Tongue (tissue), 2 donors: ENCODE measurements around the gene LHFPL6. TPM values are rescaled to one million over a fixed set of nuclear protein-coding genes. Genes with fewer than 3 reads are reported as not detected.
"Not testable (repeated sequence)": the region's sequence is repeated elsewhere in the genome, so short reads cannot be mapped to it uniquely, and the experiment has no call there.

ENCODE experiments used
- DNase-seq: peaks from one replicate; pipeline ENCODE4 v3.0.0-alpha.2; 2015
- total RNA-seq: library from RNA; depleted of rRNA; stranded (reverse); fragments of >200 nt; gene quantifications from one replicate; pipeline ENCODE4 v1.2.3, GENCODE V29; 2014

LHFPL6 gene
- total RNA-seq, 1 donor from 2014 or later: 65.6 TPM

DNA sequence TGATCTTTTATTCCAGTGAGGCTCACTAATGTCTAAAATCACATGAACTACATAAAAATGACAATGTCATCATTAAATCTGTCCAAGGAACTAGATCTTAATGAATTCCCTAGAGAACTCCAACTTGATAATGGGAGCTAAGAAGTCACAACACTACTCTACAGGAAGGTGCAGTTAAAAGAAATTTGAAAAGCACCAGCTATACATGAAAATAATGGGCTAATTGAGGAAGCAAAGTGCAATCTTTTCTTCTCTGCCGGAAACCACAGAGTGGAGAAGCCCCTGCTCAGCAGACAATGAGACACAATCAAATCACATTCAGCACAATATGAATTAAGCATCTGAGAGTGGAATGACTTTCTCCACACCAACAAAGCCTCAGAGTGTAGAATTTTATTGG, 261.7 kb downstream of the LHFPL6 start:
- DNase-seq: no peak

DNA sequence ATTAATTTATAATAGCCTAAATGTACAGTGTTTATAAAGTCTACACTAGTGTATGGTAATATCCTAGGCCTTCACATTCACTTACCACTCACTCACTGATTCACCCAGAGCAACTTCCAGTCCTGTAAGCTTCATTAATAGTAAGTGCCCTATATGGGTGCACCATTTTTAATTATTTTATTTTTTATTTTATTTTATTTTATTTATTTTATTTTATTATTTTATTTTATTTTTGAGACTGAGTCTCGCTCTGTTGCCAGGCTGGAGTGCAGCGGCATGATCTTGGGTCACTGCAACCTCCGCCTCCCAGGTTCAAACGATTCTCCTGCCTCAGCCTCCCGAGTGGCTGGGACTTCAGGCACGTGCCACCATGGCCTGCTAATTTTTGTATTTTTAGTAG, 264.9 kb downstream of the LHFPL6 start:
- not testable (repeated sequence) for DNase-seq

DNA sequence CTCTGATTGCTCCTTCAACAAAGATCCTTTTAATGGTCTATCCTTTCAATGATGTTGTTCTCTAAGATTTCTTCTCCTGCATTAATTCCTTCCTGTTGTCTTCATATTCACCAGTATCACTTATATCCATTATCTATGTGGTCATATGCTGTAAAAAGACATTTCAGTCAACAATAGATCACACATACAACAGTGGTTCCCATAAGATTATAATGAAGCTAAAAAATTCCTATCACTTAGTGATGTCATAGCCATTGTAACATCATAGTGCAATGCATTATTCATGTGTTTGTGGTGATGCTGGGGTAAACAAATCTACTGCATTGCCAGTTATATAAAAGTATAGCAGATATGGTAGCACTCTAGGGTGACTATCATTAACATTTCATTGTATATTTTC, 266.1 kb downstream of the LHFPL6 start:
- no peak for DNase-seq

DNA sequence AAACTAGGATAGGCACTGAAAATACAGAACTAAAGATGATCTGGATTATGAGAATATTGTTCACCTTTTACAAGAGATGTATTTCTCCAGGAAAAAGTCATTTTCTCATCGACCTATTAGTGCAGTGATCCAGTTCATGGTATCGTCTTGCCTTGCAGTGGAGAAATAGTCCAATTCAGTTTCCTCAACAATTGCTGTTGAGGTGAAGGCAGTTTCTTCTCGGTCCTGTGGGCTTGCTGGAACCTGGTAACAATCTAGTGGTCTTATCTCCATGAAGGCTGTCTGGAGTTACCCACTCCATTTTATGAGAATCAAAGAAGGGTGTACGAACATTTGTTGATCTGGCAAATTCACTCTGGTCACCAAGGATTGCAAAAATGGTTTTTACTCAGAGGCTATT, 266.8 kb downstream of the LHFPL6 start:
- no peak for DNase-seq

DNA sequence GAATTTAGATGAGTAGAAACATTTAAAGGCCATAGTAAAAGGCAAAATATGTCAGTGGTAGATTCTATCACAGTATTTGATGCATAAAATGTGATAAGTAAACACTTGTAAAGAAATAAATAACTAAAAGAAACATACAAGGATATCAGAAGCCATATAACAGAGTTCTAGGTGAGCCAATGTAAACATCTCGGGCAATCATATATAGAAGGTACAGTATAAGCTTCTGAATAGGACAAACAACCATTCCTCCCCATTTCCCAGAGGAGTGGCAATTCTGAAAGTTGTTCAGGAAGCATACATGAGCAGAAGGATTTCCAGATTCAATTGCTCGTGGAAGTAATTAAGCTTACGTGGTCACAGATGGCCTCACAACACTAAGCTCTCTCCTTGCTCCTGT, 267.3 kb downstream of the LHFPL6 start:
- no peak for DNase-seq

DNA sequence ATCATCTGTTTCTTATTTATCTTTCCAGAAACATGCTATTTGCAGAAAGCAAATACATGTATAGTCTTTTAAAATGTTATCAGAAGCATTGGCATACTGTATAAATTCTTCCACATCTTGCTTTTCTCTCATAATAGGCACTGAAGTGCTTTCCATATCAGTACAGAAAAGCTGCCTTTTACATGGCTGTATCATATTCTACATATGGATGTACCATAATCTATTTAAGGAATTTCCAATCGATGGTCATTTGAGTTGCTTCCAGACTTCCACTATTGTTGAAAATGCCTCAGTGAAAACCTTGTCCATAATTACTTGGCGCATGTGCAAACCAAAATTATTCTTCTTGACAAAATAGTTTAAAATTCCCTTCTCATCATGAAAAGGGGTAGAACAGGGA, 272.5 kb downstream of the LHFPL6 start:
- no peak for DNase-seq

DNA sequence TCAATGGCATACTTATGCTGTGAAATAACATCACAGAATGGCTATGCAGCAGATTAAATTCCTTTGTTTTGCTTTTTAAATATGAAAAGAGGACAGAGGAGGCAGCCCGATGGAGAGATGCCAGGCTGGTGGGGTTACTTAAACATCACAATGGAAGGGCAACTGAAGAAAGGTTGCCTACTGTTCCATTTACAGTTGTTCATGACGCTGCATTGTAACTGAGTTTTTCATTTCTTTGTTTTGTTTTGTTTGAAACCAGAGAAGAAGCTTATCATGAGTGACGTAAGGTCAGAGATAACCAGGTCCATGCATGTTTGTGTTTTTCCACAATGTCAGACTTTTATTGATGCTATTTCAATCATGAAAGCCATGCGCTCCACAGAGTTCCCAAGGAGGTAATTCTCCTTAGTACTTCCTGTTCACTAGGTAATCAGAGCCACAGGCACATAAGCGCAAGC, 273.8 kb downstream of the LHFPL6 start:
- no peak for DNase-seq

DNA sequence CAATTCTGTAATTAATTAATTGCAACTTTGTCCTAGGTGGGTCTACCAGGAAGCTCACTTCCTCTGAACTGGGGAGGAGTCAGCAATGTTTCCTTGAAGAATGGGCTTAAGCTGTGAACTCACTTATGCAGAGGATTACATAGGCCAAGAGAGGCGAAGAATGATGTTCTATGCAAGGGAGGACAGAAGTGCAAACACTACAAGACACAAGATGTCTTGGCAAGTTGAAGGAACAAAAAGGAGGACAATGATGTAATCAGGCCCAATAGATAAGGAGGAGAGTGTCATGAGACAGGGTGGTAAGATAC, 275.9 kb downstream of the LHFPL6 start:
- DNase-seq: no peak

DNA sequence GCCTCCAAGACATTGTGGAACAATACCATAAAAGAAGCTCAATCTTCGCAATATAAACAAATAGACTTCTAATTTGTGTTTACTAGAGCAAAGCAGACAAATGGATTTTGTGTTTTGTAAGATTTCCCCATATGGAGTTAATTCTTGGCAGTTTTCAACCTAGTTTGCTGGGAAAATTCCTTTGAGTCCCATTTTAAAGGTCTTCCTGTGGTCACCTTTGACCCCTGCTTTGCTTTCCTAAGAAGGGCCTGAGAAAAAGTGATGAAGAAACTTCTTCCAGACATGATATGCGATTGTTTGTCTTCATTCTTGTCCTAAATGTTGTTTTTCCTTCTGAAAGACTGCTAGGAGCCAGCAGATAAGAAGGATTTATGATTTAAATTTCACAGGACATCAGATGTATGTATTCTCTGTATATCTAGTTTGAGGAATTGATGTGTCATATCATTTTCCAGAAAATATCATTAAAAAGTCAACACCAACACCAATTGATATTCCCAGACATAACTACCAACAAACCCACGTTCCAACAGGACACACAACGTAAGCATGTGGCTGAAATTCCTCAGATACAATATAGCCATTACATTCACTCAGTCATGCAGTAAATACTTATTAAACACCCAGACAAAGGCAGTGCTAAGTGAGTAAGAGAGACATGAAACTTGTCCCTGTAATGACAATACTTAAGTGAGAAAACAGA, 276.4 kb downstream of the LHFPL6 start:
- no peak for DNase-seq

DNA sequence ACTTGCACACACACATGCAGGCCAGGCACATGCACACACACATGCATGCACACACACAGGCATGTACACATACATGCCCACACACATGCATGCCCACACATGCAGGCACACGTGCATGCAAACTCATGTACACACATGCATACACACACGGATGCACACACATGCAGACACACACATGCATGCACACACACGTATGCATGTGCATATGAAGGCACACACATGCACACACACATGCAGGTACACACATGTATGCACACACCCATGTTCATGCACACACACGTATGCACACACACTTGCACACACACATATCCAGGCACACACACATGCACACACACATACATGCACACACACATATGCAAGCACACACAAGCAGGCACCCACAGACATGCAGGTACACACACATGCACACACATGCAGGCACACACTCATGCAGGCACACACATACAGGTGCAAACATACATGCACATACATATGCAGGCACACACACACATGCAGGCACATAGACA, 278.1 kb downstream of the LHFPL6 start:
- no peak for DNase-seq

DNA sequence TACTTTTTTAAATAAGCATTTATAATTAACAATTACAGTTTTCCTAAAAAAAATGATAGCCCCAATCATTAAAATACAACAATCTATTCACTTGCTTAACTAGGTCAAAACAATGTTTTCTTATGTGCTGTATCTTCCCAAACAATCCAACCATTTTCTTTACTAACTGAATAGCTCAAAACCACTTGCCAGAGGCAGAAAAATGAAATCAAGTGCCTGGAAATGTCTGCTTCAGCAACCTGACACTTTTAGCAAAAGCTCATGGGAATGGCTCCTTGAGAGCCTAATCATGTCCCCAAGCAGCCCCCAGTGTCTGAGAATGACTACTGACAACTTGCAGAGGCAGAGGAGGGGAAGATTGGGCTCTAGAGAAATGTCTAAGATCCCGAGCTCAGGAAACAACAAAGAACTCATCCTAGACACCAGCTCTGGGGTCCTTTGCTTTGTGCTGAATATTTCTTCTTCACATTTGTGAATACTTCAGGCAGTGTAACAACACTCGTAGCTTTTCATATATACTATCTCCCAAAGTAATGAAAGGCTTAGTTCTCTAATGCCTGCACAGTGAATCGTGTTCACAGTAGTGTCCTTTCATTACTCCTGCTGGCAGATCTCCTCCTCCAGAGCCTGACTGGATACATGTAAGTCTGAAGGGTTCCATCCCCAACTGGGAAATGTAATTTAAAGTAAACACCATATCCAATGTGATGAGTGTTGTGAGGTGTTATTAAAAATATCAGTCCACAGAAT, 280.0 kb downstream of the LHFPL6 start:
- DNase-seq: no peak

DNA sequence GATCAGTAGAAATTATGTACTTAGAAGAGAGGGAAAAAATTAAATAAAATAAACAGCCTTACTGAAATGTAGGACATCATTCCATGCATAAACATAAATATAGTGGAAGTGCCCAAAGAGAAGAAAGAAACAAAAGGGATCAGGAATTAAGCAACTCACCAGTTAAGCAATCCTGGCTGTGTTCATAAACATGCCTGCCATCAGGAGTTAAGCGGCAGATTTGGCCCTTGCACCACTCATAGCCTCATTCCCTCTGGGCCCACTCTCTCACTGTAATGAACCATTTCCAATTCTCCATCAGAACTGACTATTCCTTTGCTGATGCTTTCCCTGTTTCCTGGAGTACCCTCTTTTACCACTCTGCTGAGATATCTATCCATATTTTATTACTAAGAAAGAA, 281.4 kb downstream of the LHFPL6 start:
- DNase-seq: no peak

DNA sequence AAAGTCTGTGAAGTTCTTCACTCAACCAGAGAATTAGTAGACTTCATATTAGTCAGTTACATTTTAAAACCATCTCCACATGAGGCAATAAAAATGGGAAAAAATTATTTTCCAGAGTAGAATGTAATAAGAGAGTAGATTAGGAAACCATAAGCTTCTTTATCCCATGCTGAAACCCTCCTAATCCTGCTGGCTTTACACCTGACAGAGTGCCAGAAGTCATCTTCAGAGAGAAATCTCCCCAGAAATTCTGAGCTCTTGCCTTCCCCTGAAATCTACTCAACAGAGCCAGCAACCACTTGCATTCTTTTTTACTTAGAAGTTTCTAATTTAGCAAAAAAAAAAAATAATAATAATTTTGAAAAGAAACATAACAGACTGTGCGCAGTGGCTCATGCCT, 284.8 kb downstream of the LHFPL6 start:
- DNase-seq: peak; percentile 61

DNA sequence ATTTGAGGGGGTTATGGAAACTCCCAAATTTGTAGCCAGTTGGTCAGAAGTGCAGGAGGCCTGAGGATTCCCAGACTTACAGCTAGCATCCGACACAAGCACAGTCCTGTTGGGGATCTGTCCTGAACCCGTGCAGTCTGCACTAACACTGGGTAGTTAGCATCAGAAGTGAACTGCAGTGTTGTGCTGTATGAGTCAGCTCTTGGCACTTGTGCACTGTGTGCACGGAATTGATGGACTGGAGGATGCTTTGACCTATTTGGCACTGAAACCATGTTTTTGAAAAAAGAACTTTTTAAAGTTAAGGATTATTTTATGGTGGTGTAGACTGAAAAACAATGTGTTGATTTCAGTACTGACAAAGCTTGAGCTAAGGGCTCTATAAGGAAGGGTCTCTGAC, 285.7 kb downstream of the LHFPL6 start:
- peak; percentile 50 for DNase-seq

DNA sequence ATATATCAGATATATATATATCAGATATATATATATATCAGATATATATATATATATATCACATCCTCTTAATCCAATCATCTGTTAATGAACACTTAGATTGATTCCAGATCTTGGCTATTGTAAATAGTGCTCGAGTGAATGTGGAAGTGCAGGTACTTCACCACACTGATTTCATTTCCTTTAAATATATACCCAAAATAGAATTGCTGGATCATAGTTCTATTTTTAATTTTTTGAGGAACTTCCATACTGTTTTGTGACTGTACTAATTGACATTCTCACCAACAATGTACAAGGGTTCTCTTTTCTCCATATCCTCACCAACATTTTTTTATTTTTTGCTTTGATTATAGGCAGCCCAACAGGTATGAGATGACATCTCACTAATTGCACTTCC, 287.2 kb downstream of the LHFPL6 start:
- no peak for DNase-seq

DNA sequence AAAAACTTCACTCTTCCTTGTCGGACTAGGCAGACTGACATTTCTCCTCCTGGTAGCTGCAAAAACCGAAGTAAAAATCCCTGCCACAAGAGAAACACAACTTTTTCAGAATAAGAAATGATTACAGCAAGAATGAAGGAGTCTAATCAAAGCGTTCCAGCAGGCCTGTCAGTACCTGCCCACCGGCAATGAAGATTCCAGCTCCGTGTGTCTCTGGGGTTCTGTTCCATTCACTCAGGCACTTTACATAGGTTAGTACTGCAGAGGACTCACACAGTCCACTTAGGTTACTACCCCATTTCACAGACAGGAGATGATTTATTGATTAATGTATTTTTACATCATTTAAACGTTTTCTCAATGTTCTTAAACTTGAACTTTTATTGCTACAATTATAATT, 289.3 kb downstream of the LHFPL6 start:
- DNase-seq: no peak

DNA sequence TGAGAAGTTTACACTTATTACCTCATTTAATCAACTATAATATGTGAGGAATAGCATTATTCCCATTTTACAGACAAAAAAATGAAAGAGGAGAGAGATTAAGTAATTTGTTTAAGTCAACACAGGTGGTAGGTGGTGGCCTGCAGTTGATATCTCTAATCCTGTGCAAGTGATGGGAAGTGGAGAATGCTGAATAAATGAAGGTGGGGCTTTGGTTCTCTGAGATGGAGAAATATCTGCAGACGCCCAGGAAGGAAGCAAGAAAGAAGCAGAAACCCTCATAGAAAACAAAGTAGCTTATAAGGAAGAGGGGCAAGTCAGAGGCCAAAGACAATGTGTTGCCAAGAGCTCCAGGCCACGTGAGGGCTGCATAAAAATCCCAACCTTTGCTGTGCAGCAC, 290.4 kb downstream of the LHFPL6 start:
- no peak for DNase-seq

DNA sequence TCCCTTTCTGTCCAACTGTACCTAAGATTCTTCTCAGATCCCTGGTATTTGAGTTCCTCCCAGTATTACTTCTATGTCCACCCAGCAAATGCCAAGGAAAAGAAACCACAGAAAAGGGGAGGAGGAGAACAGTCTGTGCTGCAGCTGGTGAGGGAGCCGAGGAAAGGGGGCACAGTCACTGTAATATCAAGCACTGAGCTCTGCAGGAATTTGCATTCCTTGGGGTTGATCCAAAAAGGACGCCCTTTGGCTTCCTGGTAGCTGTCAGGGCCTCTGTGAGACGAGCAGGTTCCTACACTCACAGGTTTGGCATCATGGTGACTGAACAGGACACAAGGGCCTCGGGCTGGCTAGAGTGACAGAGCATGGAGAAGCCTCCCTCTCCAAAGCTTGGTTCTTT, 291.4 kb downstream of the LHFPL6 start:
- no peak for DNase-seq

DNA sequence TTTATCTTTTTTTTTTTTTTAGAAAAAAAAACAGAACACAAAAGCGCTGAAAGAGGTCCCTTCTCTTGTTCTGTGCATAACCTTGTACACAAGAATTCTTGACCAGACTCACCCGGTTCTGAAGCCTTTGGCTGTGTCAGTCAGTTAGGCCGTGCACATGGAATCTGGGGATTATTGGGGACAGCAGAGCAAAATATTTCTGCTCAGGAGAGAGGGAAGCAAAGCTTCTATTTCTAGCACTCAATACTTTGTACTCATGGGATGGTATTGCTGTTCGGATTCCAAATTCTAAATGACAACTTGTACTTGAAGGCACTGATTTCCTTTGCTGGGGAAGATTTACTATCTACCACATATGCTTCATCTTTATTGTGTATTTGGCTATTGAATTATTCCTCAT, 292.0 kb downstream of the LHFPL6 start:
- no peak for DNase-seq

DNA sequence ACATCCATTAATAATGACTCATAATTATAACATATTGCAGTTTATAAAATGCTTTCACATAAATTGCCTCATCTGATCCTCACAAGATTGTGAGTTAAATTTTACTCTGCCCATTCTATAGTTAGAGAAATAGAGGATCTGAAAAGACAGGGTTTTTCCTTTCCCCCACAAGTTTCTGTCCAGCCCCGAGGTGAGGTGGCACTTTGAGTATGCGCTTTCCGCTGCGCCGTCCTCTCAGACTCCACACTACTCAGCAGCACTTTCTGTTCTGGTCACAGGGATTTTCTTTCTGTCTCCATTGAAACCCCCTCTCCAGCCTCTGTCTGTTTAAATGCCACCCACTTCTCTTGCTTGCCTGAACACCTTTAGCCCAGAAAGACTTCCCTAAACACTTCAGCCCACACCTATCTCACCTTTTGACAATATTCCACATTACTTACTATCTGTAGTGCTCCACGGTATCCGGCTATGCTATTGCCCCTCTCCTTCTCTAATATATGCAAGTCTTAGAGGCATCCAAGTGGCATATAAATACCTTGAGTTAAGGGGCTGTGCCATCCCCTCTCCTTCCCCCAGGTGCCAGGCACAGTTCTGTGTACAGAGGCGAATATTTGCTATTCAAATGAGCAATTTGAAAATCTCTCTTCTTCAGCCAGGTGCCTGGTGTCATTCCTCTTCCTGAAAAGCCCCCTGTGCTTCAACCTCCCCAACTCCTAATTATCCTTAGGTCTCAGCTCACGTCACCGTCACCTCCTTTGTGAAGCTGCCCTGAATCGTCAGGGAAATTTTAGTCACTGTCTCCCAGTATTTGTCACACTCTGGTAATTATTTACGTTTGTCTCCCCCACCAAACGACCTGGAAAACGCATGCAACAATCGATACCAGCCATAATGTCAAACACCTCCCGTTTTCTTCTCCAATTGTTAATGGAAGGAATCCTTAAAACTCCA, 296.1 kb downstream of the LHFPL6 start:
- no peak for DNase-seq

DNA sequence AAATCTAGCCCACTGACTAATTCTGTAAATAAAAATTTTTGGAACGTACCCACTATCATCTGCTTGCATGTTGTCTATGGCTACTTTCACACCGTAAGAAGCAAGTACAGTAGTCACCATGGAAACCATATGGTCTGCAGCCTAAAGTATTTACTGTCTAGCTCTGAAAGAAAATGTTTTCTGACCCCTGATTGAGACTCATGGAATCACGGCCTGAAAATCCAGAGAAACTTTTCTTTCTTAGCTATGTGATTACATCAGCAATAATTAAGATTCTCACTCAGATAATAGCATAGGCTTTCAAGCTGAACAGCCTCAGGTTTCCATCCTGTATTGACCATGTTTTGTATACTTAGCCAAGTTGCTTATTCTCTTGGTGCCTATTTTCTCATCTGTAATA, 300.2 kb downstream of the LHFPL6 start:
- no peak for DNase-seq

DNA sequence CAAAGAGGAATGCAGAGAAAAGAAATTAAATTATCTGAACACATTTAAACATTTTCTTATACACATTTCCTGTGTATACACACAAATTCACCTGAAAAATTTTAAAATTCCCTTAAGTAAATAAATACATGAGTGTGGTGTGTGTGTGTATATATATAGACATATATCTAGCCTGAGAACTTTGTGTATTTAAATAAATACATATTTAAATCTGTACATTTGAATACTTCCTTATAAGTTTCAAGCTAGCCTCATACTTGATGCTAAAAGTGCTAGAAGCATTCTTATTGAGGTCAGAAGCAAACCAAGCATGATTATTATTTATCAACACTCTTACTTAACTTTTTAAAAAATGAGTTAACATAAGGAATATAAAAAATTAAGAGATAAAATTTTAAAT, 304.0 kb downstream of the LHFPL6 start:
- no peak for DNase-seq

DNA sequence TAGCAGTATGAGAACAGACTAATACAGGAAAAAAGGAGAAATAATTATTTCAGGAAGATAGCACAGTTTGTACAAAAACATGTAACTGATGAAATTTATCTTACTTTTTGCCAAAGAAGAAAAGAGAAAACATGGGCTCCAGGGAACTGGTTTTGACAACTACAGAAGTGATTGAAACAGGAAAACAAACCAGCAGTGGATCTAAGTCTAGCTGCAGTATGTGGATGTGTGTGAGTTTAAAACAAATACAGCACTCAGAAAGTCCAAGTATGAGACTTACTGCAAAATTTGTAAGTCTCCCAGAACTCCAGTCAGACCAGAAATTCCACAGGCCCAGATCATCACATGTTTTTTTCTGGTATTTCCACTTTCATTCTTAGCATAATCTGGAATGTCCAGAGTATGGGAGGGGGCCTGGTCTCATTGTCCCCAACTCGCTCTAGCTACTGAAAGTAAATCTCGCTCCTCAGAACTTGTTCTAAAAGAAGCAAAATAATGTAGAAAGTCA, 305.3 kb downstream of the LHFPL6 start:
- DNase-seq: no peak
